HepG2 (cell line): ENCODE results near the gene RAB11FIP5. TPM values are rescaled to one million over a fixed set of nuclear protein-coding genes. Genes with fewer than 3 reads are reported as not detected.

ENCODE experiments used
- ARNTL ChIP-seq: sonication (generic); formaldehyde crosslinking; IDR thresholded peaks from 2 replicates; pipeline ENCODE4 v1.4.0; 2020; ENCODE audit warnings: mild to moderate bottlenecking, missing genetic modification reagents
- ATF7 ChIP-seq, 2 experiments: fragments of 450-650 bp in 1 of 2; sonication (generic) in 1 of 2; formaldehyde crosslinking in 1 of 2; IDR thresholded peaks; 2 replicates each; pipeline versions ENCODE4 v1.4.0 to v1.6.1; 2016 to 2020; ENCODE audit warnings: antibody characterized with exemption in 1 of 2, mild to moderate bottlenecking in 1 of 2, missing genetic modification reagents in 1 of 2
- CBX5 ChIP-seq: sonication (generic); formaldehyde crosslinking; IDR thresholded peaks from 2 replicates; pipeline ENCODE4 v1.4.0; 2020; ENCODE audit warnings: missing genetic modification reagents, borderline replicate concordance
- CREBL2 ChIP-seq: sonication (generic); formaldehyde crosslinking; IDR thresholded peaks from 2 replicates; pipeline ENCODE4 v1.8.1; 2023; ENCODE audit warnings: missing genetic modification reagents, mild to moderate bottlenecking, borderline replicate concordance
- HMGXB3 ChIP-seq: sonication (generic); formaldehyde crosslinking; IDR thresholded peaks from 2 replicates; pipeline ENCODE4 v1.4.0; 2020; ENCODE audit warnings: missing genetic modification reagents, borderline replicate concordance
- HNRNPUL1 ChIP-seq: fragments of 200-400 bp; formaldehyde crosslinking; IDR thresholded peaks from 2 replicates; pipeline ENCODE4 v1.6.1; 2017; ENCODE audit warnings: low read depth, mild to moderate bottlenecking, low read length, moderate library complexity
- ISL2 ChIP-seq: sonication (generic); formaldehyde crosslinking; IDR thresholded peaks from 2 replicates; pipeline ENCODE4 v1.5.0; 2020; ENCODE audit warnings: missing genetic modification reagents
- MIER3 ChIP-seq: IDR thresholded peaks from 2 replicates; pipeline ENCODE4 v1.6.1; 2016; ENCODE audit warnings: missing compliant biosample characterization, borderline replicate concordance
- MTF1 ChIP-seq: sonication (generic); formaldehyde crosslinking; IDR thresholded peaks from 2 replicates; pipeline ENCODE4 v1.5.0; 2020; ENCODE audit warnings: missing genetic modification reagents
- PLSCR1 ChIP-seq: sonication (generic); formaldehyde crosslinking; IDR thresholded peaks from 2 replicates; pipeline ENCODE4 v1.5.0; 2020; ENCODE audit warnings: missing genetic modification reagents, mild to moderate bottlenecking, borderline replicate concordance
- POLR2G ChIP-seq: fragments of 200-400 bp; formaldehyde crosslinking; IDR thresholded peaks from 2 replicates; pipeline ENCODE4 v1.6.1; 2018; ENCODE audit warnings: mild to moderate bottlenecking, low read depth, low read length, moderate library complexity
- RBAK ChIP-seq: sonication (generic); formaldehyde crosslinking; IDR thresholded peaks from 2 replicates; pipeline ENCODE4 v1.5.1; 2020; ENCODE audit warnings: mild to moderate bottlenecking, missing genetic modification reagents
- SOX13 ChIP-seq, 3 experiments: fragments of 450-650 bp in 1 of 3; sonication (generic) in 1 of 3; formaldehyde crosslinking in 1 of 3; IDR thresholded peaks in 2 of 3; conservative IDR thresholded peaks in 1 of 3; 2 replicates each; pipeline versions ENCODE4 v1.5.0 to v1.6.1; 2016 to 2020; ENCODE audit warnings: antibody characterized with exemption in 1 of 3, mild to moderate bottlenecking in 1 of 3, missing compliant biosample characterization in 1 of 3, missing genetic modification reagents in 1 of 3, moderate library complexity in 1 of 3
- SP4 ChIP-seq: sonication (generic); formaldehyde crosslinking; IDR thresholded peaks from 2 replicates; pipeline ENCODE4 v1.8.1; 2023; ENCODE audit warnings: mild to moderate bottlenecking, missing genetic modification reagents
- TFAP4 ChIP-seq: sonication (generic); IDR thresholded peaks from 2 replicates; pipeline ENCODE4 v1.6.1; 2016; ENCODE audit warnings: low read depth, borderline replicate concordance
- THYN1 ChIP-seq: sonication (generic); formaldehyde crosslinking; IDR thresholded peaks from 2 replicates; pipeline ENCODE4 v1.8.1; 2023; ENCODE audit warnings: low read depth, mild to moderate bottlenecking, moderate library complexity, missing genetic modification reagents, borderline replicate concordance
- ZC3H13 ChIP-seq: sonication (generic); formaldehyde crosslinking; IDR thresholded peaks from 2 replicates; pipeline ENCODE4 v1.8.1; 2023; ENCODE audit warnings: mild to moderate bottlenecking, missing genetic modification reagents, moderate library complexity
- ZFX ChIP-seq: sonication (generic); formaldehyde crosslinking; IDR thresholded peaks from 2 replicates; pipeline ENCODE4 v1.4.0; 2020; ENCODE audit warnings: mild to moderate bottlenecking, low read depth, missing genetic modification reagents, moderate library complexity
- ZMYM3 ChIP-seq: sonication (generic); formaldehyde crosslinking; IDR thresholded peaks from 2 replicates; pipeline ENCODE4 v1.5.1; 2020; ENCODE audit warnings: mild to moderate bottlenecking, missing genetic modification reagents
- ZNF292 ChIP-seq: sonication (generic); formaldehyde crosslinking; IDR thresholded peaks from 2 replicates; pipeline ENCODE4 v1.8.1; 2022; ENCODE audit warnings: mild to moderate bottlenecking, low read depth, missing genetic modification reagents, borderline replicate concordance
- ZNF431 ChIP-seq: sonication (generic); formaldehyde crosslinking; IDR thresholded peaks from 2 replicates; pipeline ENCODE4 v1.9.0; 2022; ENCODE audit warnings: missing genetic modification reagents, low read depth, mild to moderate bottlenecking, borderline replicate concordance
- ZNF550 ChIP-seq: sonication (generic); formaldehyde crosslinking; IDR thresholded peaks from 2 replicates; pipeline ENCODE4 v1.4.0; 2020; ENCODE audit warnings: mild to moderate bottlenecking, missing genetic modification reagents, borderline replicate concordance
- ZNF792 ChIP-seq: IDR thresholded peaks from 2 replicates; pipeline ENCODE4 v1.6.1; 2016
- polyA plus RNA-seq, 8 experiments: library from polyadenylated mRNA; depleted of rRNA in 3 of 8; stranded (reverse) in 7 of 8; unstranded in 1 of 8; fragments of >200 nt; fragmentation: Illumina TruSeq in 4 of 8; extraction: Trizol in 4 of 8; gene quantifications; 2 replicates each; pipeline versions ENCODE4 v1.2.1 to v1.2.3, GENCODE V29; 2011 to 2016; ENCODE audit warnings: low read depth in 4 of 8, missing spikeins in 1 of 8, mixed read lengths in 1 of 8; ENCODE audit not compliant: insufficient read depth in 1 of 8
- total RNA-seq, 5 experiments: library from RNA; depleted of rRNA; stranded (reverse); fragments of >200 nt; fragmentation: Illumina TruSeq; extraction: Trizol; gene quantifications; 2 replicates each; pipeline ENCODE4 v1.2.3, GENCODE V29; 2016; ENCODE audit warnings: low read depth in 1 of 5

RAB11FIP5 gene
- total and polyA plus RNA-seq, 2 of the 13 experiments (the other 11 are each of a cell fraction or from before 2014, with no cell fraction given) = 9.4 to 22.9 TPM

- peak; percentile 39; the same call in 1 of the 2 replicates for TF ChIP-seq SOX13 (IDR thresholded peaks at IDR 0.05)
- TF ChIP-seq SOX13 (CRISPR knock-in tag; conservative IDR thresholded peaks at IDR 0.05 in 1 of 2, IDR thresholded peaks at IDR 0.05 in 1 of 2) = no peak
- TF ChIP-seq ZNF292 (CRISPR knock-in tag) = no peak
- 0 out of 2 replicates have a peak, but pooled peaks have one; percentile 40 for TF ChIP-seq CBX5 (CRISPR knock-in tag)
- no peak for TF ChIP-seq TFAP4
- TF ChIP-seq MIER3 (CRISPR knock-in tag) = no peak
- TF ChIP-seq ZFX = peak; percentile 44; the same call in 1 of the 2 replicates
- TF ChIP-seq ISL2 (CRISPR knock-in tag) = no peak
- TF ChIP-seq ZNF431 (CRISPR knock-in tag) = no peak; the same call in 1 of the 2 replicates
- 0 out of 2 replicates have a peak, but pooled peaks have one; percentile 73 for TF ChIP-seq MTF1 (CRISPR knock-in tag)
- TF ChIP-seq ARNTL (CRISPR knock-in tag) = peak; percentile 45; the same call in 1 of the 2 replicates
- 0 out of 2 replicates have a peak, but pooled peaks have one; percentile 44 for TF ChIP-seq HNRNPUL1
- TF ChIP-seq SP4 (CRISPR knock-in tag) = no peak
- TF ChIP-seq CREBL2 (CRISPR knock-in tag) = no peak
- peak; percentile 96 for TF ChIP-seq ZNF550 (CRISPR knock-in tag)
- no peak; the same call in 1 of the 2 replicates for TF ChIP-seq PLSCR1
- TF ChIP-seq ZC3H13 (CRISPR knock-in tag) = no peak
- no peak for TF ChIP-seq THYN1 (CRISPR knock-in tag)
- peak; percentile 60; the same call in 1 of the 2 replicates for TF ChIP-seq POLR2G
- TF ChIP-seq RBAK = no peak
- TF ChIP-seq ATF7 (IDR thresholded peaks at IDR 0.05) = no peak
- TF ChIP-seq ATF7 (CRISPR knock-in tag; IDR thresholded peaks at IDR 0.05) = peak; percentile 80
- no peak for TF ChIP-seq HMGXB3 (CRISPR knock-in tag)
- TF ChIP-seq ZMYM3 (CRISPR knock-in tag) = no peak
- TF ChIP-seq ZNF792 (CRISPR knock-in tag) = no peak
Measured at GRCh38 chr2:73070643-73071359, 41.9 kb downstream of the RAB11FIP5 start (continued).
